ENCODE measurements around the gene PADI4.
"Not testable (repeated sequence)": the region's sequence is repeated elsewhere in the genome, so short reads cannot be mapped to it uniquely, and the experiment has no call there.

PADI4 gene

GRCh38 chr1:17314491-17314971 is 6.5 kb downstream of the PADI4 start:
- no peak for DNase-seq (ENCODE audit: low spot score)

- no peak for DNase-seq (ENCODE audit: low spot score)
Measured at GRCh38 chr1:17315542-17316130, 7.6 kb downstream of the PADI4 start.

- DNase-seq (ENCODE audit: low spot score): no peak
Measured at GRCh38 chr1:17316704-17317103, 8.7 kb downstream of the PADI4 start.

DNA sequence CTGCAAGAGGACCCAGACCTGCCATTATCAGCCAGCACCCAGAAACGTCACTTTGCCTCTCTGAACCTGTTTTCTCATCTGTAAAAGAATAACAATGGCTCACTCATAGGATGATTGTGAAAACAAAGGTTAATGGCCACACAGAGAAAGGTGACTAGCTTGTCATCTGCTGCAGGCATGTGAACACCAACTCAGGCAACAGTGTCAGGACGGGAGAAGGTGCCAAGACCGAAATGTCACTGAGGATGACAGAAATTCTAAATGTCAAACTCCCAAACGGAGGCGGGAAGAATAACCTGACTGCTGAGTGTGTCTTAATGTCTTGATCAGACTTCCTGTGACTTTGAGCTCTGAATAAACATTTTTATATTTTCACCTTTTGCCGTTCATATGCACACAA is 10.3 kb downstream of the PADI4 start:
- DNase-seq (ENCODE audit: low spot score): no peak

DNA sequence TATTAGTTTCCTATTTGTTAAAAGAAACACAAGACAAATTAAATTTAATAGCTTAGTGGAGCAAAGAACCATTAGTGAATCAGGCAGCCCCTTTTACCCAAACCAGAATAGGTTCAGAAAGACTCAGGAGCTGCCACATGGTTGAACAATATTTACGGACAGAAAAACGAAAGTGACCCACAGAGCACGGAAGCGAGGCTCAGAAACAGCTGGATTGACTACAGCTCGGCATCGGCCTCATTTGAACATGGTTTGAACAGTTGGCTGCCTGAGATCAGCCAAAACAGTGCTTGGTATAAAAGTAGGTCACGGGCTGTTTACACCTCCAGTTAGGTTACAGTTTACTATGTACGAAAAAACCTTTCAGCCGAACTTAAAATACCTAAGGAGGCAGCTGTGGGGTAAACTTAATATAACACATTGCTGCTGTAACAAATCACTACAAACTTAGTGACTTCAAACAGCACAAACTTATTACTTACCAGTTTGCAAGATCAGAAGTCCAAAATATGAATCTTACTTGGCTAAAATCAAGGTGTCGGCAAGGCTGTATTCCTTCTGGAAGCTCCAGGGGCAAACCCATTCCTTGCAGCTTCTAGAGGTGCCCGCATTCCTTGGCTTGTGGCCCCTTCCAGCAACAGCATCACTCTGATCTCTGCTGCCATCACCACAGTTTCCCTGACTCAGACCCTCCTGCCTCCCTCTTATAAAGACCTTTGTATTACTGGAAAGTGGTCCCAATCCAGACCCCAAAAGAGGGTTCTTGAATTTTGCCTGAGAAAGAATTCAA is 11.8 kb downstream of the PADI4 start:
- no peak for DNase-seq (ENCODE audit: low spot score)

DNA sequence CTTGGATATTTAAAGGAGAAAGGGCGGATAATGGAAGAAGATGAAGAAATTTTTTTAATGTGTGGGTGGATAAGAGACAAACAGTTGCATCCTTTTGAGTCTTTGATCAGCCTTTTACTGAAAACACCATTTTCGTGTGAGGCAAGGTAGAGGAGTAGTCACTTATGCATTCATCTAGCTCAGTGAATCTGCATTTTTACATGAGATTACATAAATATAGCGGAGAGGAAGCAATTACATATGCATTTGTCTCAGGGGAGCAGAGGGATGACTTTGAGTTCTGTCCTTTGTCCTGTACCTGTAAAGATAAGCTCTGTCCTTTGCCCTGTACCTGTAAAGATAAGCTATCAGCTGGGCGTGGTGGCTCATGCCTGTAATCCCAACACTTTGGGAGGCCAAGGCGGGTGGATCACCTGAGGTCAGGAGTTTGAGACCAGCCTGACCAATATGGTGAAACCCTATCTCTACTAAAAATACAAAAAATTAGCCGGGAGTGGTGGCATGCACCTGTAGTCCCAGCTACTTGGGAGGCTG is 13.9 kb downstream of the PADI4 start:
- DNase-seq (ENCODE audit: low spot score): not testable (repeated sequence)

GRCh38 chr1:17328855-17329254 is 20.9 kb downstream of the PADI4 start:
- no peak for DNase-seq (ENCODE audit: low spot score)

GRCh38 chr1:17329610-17330009 is 21.6 kb downstream of the PADI4 start:
- no peak for DNase-seq (ENCODE audit: low spot score)

DNA sequence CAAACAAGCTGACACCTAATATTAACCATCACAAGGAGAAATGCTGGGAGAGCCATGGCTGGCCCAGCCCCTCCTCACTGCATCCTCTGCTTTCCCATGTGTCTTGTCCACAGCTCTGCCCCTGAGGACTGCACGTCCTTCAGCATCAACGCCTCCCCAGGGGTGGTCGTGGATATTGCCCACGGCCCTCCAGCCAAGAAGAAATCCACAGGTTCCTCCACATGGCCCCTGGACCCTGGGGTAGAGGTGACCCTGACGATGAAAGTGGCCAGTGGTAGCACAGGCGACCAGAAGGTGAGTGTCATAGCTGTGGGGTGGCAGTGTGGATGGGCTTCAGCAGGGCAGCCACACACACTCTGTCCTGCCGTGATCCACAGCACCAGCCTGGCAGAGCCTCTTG is 22.9 kb downstream of the PADI4 start:
- no peak for DNase-seq (ENCODE audit: low spot score)

DNA sequence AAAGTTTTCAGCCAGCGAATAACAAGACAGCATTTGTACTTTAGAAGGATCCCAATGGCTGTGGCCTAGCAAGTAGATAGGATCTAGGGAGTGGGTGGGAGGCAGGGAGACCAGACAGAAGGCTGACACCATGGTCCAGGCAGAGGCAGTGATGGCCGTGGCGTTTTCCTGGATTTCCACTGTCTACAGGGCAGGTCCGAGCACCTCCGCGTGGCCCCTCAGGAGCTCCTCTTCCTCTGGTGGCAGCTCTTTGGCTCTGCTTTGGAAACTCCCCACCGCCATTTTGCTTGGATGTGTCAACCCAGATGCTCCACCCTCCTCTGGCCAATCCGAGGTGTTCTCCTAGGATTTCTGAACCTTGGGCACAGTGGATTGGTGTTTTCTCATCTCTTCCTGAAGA is 25.1 kb downstream of the PADI4 start:
- no peak for DNase-seq (ENCODE audit: low spot score)

DNA sequence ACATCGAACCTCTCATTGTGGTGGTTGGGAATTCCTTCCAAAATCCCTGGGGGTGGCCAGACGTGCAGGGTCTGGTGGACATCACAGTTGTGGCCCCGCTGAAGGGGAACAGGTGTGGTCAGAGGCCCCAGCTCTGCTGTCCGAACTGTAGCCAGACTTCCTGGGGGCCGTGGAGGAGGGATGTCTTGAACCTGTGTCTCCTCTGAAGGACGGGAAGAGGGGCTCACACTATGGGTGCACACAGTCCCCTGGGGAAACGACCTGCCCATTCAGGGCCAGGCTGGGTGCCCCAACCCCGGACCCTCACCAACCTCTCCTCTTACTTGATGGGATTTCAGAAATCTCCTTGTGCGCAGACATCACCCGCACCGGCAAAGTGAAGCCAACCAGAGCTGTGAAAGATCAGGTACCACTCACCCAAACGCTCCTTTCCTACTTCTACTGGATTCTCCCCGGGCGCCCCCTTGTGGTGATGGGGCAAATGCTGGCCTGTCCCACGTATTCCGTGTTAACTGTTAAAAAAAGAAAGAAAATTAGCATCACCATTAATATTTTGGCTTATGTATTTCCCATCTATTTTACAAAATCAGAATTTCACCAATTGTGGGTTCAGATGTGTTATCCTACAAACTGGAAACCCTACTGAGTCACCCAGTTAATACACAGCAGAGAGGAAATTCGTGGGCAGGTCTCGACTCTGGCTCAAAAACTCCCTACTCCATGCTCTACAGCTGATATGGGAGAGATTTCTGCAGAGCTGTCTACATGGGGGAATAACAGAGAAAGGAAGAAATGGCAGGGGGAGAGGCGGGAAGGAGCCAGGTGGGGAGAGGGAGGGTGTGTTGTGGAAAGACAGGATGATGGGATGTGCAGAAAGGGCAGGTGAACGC is 28.1 kb downstream of the PADI4 start:
- peak; percentile 33 for DNase-seq (ENCODE audit: low spot score)

DNA sequence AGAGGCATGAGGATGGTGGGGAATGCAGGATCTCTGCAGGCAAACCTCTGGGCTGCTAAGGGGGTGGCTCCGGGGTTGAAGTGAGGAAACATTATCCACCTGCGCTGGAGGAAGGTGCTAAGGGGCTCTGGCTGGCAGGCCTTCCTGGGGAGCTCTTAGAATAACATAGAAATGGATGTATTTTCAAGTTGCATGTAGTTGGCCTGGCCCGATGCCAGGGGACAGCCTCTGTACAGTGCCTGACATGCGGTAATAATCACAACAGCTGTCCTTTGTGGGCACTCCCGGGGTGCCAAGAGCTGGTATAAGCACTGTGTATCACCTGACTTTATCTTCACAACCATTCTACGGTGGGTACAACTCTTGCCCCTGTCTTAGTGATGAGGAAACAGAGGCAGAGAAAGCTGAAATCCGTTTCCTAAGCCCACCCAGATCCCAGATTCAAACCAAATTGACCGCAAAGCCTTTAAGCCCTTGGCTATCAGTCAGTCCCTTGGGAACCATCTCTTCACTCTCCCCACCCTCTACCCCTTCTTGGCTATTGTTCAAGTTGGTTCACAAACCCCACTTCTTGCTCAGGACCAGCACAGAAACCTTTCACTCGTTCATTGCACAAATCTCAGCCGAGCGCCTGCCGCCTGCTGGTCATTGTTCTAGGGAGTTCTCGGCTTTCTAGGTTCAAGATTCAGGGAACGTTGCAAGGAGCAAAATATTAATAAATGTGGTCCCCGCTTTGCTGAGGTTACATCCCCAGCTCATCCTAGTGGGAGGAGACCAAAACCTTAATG is 30.9 kb downstream of the PADI4 start:
- no peak for DNase-seq (ENCODE audit: low spot score)

DNA sequence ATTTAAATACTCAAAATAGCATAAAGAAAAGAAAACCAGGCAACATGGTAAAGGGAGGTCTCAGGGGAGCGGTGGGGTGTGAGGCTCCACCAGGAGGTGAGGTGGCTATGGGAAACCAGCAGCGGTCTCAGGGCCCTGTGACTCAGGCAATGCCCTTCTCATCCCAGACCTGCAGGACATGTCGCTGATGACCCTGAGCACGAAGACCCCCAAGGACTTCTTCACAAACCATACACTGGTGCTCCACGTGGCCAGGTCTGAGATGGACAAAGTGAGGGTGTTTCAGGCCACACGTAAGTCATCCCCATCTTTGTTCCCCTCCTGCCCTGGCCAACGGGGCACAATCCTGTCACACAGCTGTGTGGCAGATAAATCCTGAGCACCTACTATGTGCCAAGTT is 31.5 kb downstream of the PADI4 start:
- DNase-seq (ENCODE audit: low spot score): no peak

DNA sequence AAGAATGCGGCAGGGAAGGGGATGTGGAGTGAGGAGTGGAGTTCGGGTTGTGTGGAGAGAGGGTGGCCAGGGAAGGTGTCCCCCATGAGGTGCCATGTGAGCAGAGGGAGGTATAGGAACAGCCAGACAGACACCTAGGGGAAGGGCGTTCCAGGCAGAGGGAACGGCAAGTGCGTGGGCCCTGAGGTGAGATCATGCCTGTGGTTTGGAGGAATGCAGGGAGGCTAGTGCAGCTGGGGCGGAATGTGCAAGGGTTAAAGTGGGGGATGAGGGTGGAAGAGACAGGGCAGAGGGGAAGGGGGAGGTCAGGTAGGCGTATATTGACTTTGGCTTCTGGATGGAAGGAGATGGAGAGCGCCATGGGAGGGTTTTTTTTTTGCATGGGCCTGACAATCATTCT is 32.4 kb downstream of the PADI4 start:
- DNase-seq (ENCODE audit: low spot score): no peak

DNA sequence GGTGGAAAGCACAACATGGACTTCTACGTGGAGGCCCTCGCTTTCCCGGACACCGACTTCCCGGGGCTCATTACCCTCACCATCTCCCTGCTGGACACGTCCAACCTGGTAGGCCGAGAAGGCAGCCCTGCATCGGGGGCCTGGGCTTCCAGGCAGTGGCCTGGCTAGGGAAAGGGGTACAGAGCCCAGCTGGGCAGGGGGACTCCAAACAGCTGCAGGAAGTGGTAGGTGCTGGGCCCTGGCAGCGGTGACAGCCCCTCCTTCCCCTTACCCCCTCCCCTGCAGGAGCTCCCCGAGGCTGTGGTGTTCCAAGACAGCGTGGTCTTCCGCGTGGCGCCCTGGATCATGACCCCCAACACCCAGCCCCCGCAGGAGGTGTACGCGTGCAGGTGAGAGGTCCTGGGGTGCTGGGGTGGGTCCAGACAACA is 34.0 kb downstream of the PADI4 start:
- DNase-seq (ENCODE audit: low spot score): no peak

DNA sequence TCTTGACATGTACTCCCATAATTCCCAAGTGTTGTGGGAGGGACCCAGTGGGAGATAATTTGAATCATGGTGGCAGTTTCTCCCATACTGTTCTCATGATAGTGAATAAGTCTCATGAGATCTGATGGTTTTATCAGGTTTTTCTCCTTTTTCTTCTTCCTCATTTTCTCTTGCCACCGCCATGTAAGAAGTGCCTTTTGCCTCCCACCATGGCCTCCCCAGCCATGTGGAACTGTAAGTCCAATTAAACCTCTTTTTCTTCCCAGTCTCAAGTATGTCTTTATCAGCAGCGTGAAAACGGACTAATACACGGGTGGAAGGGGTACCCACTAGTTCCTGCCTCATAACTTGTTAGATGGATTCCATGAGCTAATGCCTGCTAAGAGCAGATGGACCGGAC is 37.5 kb downstream of the PADI4 start:
- not testable (repeated sequence) for DNase-seq (ENCODE audit: low spot score)

- DNase-seq (ENCODE audit: low spot score): no peak
Measured at GRCh38 chr1:17346046-17346789, 38.2 kb downstream of the PADI4 start.

DNA sequence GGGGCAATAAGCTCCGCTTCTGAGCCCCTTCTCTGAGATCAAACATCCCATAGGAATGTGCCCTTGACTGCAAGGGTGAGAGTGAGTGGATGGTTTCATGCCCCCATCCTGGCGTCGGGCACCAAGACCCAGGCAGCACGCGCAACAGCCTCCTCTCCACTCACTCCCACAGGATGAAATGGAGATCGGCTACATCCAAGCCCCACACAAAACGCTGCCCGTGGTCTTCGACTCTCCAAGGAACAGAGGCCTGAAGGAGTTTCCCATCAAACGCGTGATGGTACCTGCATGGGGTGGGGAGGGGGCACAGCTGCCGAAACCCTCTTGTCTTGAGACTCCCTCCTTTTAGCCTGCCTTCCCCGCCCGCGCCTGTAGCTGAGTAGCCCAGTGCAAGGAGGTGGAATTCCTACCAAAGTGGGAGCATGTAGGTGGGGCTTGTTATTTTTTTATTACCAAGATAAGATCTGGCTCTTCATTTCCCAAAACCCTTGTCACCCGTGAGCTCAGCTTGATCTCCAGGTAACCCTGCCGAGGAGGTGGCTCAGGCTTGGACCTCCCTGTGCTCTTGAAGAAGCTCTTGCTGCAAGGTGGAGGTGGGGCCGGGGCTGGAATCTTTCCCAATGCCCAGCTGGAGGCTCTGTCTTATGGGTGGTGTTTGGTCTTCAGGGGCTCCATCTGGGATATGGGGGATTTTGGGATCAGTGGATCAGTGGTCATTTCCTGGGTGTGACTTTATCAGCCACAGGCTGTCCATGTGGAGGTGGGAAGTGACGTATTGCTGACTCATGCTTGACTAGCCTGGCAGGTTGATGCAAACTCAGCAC is 40.0 kb downstream of the PADI4 start:
- DNase-seq (ENCODE audit: low spot score): no peak

DNA sequence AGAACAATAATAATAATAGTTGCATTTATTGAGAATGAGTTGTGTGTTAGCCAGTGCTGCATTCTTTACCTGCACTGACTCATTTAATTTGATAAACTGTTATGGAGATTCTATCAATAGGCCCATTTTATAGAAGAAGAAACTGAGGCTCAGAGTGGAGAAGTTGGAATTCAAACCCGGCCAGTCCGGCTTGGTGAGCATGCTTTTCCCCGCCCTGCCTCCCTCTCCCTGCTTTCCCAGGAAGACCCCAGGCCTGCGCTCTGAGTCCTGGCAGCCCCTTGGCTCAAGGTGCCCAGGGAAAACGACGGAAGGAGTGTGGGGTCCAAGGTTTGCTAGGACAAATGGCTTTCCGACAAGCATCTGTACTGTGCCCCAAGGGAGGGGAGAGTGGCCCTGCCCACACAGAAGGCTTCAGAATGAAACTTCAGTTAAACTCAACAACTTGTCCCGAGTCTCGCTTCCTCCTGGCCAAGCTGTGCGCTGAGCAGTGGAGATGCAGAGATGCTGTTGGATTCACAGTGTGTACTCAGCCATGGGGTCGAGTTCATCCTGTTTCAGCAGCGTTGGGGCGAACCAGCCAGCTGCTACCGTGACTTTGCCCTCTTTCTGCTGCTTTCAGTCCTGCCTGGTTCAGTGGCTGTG is 40.7 kb downstream of the PADI4 start:
- no peak for DNase-seq (ENCODE audit: low spot score)

GRCh38 chr1:17350083-17350482 is 42.1 kb downstream of the PADI4 start:
- no peak for DNase-seq (ENCODE audit: low spot score)
